Measurements from ENCODE around the gene CD300C.

GRCh38 chr17:74543406-74543805, 2.5 kb downstream of the CD300C start:
- TF ChIP-seq CTCF (IDR thresholded peaks at IDR 0.05) (no peak), POLR2A (IDR thresholded peaks at IDR 0.05) (no peak)
